ENCODE results near the gene MAGEB17.

DNA sequence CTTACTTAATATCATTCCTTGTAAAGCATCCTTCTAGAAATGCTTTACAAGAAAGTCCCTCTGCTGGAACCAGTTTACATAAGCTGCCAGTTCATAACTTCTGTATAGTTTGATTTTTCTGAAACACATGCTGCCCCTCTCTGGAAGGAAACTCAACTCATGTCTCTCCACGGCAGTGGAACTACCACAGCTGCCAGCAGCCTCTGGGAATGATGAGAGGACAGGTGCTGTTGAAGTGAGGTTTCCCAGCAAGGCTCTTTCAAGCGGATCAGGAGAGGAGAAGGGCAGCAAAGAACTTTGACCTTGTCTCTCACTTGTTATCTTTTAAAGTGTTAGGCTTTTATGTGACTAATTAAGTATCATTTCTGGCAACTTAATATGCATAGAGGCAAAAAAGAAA is 36.6 kb upstream of the MAGEB17 start:
- TF ChIP-seq, protein P1, sequence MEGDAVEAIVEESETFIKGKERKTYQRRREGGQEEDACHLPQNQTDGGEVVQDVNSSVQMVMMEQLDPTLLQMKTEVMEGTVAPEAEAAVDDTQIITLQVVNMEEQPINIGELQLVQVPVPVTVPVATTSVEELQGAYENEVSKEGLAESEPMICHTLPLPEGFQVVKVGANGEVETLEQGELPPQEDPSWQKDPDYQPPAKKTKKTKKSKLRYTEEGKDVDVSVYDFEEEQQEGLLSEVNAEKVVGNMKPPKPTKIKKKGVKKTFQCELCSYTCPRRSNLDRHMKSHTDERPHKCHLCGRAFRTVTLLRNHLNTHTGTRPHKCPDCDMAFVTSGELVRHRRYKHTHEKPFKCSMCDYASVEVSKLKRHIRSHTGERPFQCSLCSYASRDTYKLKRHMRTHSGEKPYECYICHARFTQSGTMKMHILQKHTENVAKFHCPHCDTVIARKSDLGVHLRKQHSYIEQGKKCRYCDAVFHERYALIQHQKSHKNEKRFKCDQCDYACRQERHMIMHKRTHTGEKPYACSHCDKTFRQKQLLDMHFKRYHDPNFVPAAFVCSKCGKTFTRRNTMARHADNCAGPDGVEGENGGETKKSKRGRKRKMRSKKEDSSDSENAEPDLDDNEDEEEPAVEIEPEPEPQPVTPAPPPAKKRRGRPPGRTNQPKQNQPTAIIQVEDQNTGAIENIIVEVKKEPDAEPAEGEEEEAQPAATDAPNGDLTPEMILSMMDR (conservative IDR thresholded peaks at IDR 0.05) = no peak
- no peak for TF ChIP-seq EZH2 (IDR thresholded peaks at IDR 0.05; ENCODE audit: low read depth)
